ENCODE measurements around the gene RPRD1B. TPM values are rescaled to one million over a fixed set of nuclear protein-coding genes. Genes with fewer than 3 reads are reported as not detected.

Gene RPRD1B
- total and polyA plus RNA-seq, 4 donors: 5.8 to 34.3 (median 29.4) TPM

GRCh38 chr20:38079353-38079752 lies 45.8 kb downstream of the RPRD1B start:
- no peaks in the 10 kb centered on the region for H3K9me3 ChIP-seq (ENCODE audit: control insufficient read depth in 4 of 4, low read length in 3 of 4)
- no peaks in the 10 kb centered on the region for H3K27me3 ChIP-seq (ENCODE audit: control insufficient read depth in 4 of 4, insufficient read depth in 4 of 4, low read length in 3 of 4)
- H3K4me1 ChIP-seq (ENCODE audit: control insufficient read depth in 4 of 4, insufficient read depth in 4 of 4, low read length in 3 of 4): peaks cover 1 to 14% (median 7%) of the 10 kb centered on the region in 4 donors
- peaks cover 4 to 25% (median 18%) of the 10 kb centered on the region in 4 donors for H3K36me3 ChIP-seq (ENCODE audit: control insufficient read depth in 4 of 4, insufficient read depth in 3 of 4, low read depth in 1 of 4, low read length in 3 of 4)
- H3K9ac ChIP-seq (ENCODE audit: low read depth in 1 of 2, low read length in 2 of 2): no peak overlapping the region
- no peak for DNase-seq (ENCODE audit: low spot score)
- no peak overlapping the region for H3K27ac ChIP-seq (ENCODE audit: low read depth in 1 of 2, low read length in 2 of 2)
- H3K4me3 ChIP-seq (ENCODE audit: low read depth in 1 of 3, low read length in 3 of 3): no peak overlapping the region
- no peak for TF ChIP-seq HNF4G (IDR thresholded peaks at IDR 0.05)
- WGBS: 98% methylated on average over 3 of the region's 3 CpGs

- Histone ChIP-seq H3K9me3 (ENCODE audit: control insufficient read depth in 4 of 4, low read length in 3 of 4) (no peaks in the 10 kb centered on the region), H3K9ac (ENCODE audit: low read depth in 1 of 2, low read length in 2 of 2) (no peak overlapping the region), H3K36me3 (ENCODE audit: control insufficient read depth in 4 of 4, insufficient read depth in 3 of 4, low read depth in 1 of 4, low read length in 3 of 4) (peaks cover 4 to 40% (median 26%) of the 10 kb centered on the region in 4 donors), H3K27ac (ENCODE audit: low read depth in 1 of 2, low read length in 2 of 2) (no peak overlapping the region), H3K4me3 (ENCODE audit: low read depth in 1 of 3, low read length in 3 of 3) (no peak overlapping the region), H3K4me1 (ENCODE audit: control insufficient read depth in 4 of 4, insufficient read depth in 4 of 4, low read length in 3 of 4) (peaks cover 0 to 11% (median 4%) of the 10 kb centered on the region in 4 donors), H3K27me3 (ENCODE audit: control insufficient read depth in 4 of 4, insufficient read depth in 4 of 4, low read length in 3 of 4) (no peaks in the 10 kb centered on the region)
- 94% methylated on average over 3 of the region's 3 CpGs for WGBS
- DNase-seq (ENCODE audit: low spot score): no peak
- TF ChIP-seq MAX (IDR thresholded peaks at IDR 0.05): no peak
- no peak for TF ChIP-seq ZBTB33 (IDR thresholded peaks at IDR 0.05)
- no peak for TF ChIP-seq NR2F2 (IDR thresholded peaks at IDR 0.05)
- no peak for TF ChIP-seq CTCF (IDR thresholded peaks at IDR 0.05; ENCODE audit: low read depth, low read length, missing input control)
- no peak for TF ChIP-seq TAF1 (conservative IDR thresholded peaks at IDR 0.05)
Observed at GRCh38 chr20:38081575-38081974, 48.0 kb downstream of the RPRD1B start.

GRCh38 chr20:38082894-38083293 lies 49.3 kb downstream of the RPRD1B start:
- no peaks in the 10 kb centered on the region for H3K27me3 ChIP-seq (ENCODE audit: control insufficient read depth in 4 of 4, insufficient read depth in 4 of 4, low read length in 3 of 4)
- H3K27ac ChIP-seq (ENCODE audit: low read depth in 1 of 2, low read length in 2 of 2): no peak overlapping the region
- TF ChIP-seq CTCF (IDR thresholded peaks at IDR 0.05; ENCODE audit: low read depth, low read length, missing input control): no peak
- no peak for TF ChIP-seq FOXA2 (IDR thresholded peaks at IDR 0.05)
- TF ChIP-seq YY1 (IDR thresholded peaks at IDR 0.05): no peak
- no peak for TF ChIP-seq RXRA (IDR thresholded peaks at IDR 0.05)
- no peak for TF ChIP-seq NR2F2 (IDR thresholded peaks at IDR 0.05)
- TF ChIP-seq MAX (IDR thresholded peaks at IDR 0.05): no peak
- TF ChIP-seq HNF4A (conservative IDR thresholded peaks at IDR 0.05): peak in 1 of 2 donors; percentile 13
- no peak for TF ChIP-seq ZBTB33 (IDR thresholded peaks at IDR 0.05)
- peak; percentile 31 for TF ChIP-seq REST (IDR thresholded peaks at IDR 0.05)
- peaks cover 2 to 44% (median 24%) of the 10 kb centered on the region in 4 donors for H3K36me3 ChIP-seq (ENCODE audit: control insufficient read depth in 4 of 4, insufficient read depth in 3 of 4, low read depth in 1 of 4, low read length in 3 of 4)
- no peaks in the 10 kb centered on the region for H3K9me3 ChIP-seq (ENCODE audit: control insufficient read depth in 4 of 4, low read length in 3 of 4)
- H3K4me3 ChIP-seq (ENCODE audit: low read depth in 1 of 3, low read length in 3 of 3): no peak overlapping the region
- H3K4me1 ChIP-seq (ENCODE audit: control insufficient read depth in 4 of 4, insufficient read depth in 4 of 4, low read length in 3 of 4): peaks cover 0 to 11% (median 4%) of the 10 kb centered on the region in 4 donors
- DNase-seq (ENCODE audit: low spot score): no peak
- no peak overlapping the region for H3K9ac ChIP-seq (ENCODE audit: low read depth in 1 of 2, low read length in 2 of 2)
